ENCODE results near the gene MICU2. TPM values are rescaled to one million over a fixed set of nuclear protein-coding genes. Genes with fewer than 3 reads are reported as not detected.
A peak's percentile ranks its signal among the peaks of the same experiment; 100 is the strongest.

MICU2 gene
- total and polyA plus RNA-seq, 5 donors from 2014 or later = 38.8 to 50.5 (median 45.5) TPM

GRCh38 chr13:21518617-21519144, 85.3 kb downstream of the MICU2 start:
- DNase-seq (no peak), ATAC-seq (ENCODE audit: low read depth in 2 of 2) (no peak)
- H3K9me3 ChIP-seq (ENCODE audit: control insufficient read depth in 2 of 2, low read length in 2 of 2) = no peaks in the 10 kb centered on the region
- H3K4me3 ChIP-seq (ENCODE audit: low read depth, low read length) = no peak overlapping the region
- H3K4me3 Mint-ChIP-seq = no peak overlapping the region
- H3K27ac ChIP-seq (ENCODE audit: insufficient read depth, low read length, poor library complexity, severe bottlenecking) = no peak overlapping the region
- peaks cover 0 to 6% (median 4%) of the 10 kb centered on the region in 4 donors for H3K4me1 Mint-ChIP-seq
- H3K27ac Mint-ChIP-seq = no peak overlapping the region
- H3K9me3 Mint-ChIP-seq = no peaks in the 10 kb centered on the region
- no peaks in the 10 kb centered on the region for H3K27me3 Mint-ChIP-seq
- peaks cover 39% of the 10 kb centered on the region for H3K36me3 ChIP-seq (ENCODE audit: control insufficient read depth, insufficient read depth, low read length)
- H3K36me3 Mint-ChIP-seq = peaks cover 35% of the 10 kb centered on the region
- no peaks in the 10 kb centered on the region for H3K27me3 ChIP-seq (ENCODE audit: control insufficient read depth, insufficient read depth, low read length)
- no peaks in the 10 kb centered on the region for H3K4me1 ChIP-seq (ENCODE audit: control insufficient read depth, insufficient read depth, low read length, poor library complexity, severe bottlenecking)

- Mint-ChIP-seq H3K27ac (no peak overlapping the region), H3K4me3 (no peak overlapping the region), H3K9me3 (no peaks in the 10 kb centered on the region), H3K36me3 (peaks cover 36% of the 10 kb centered on the region), H3K4me1 (peaks cover 0 to 6% (median 4%) of the 10 kb centered on the region in 4 donors), H3K27me3 (no peaks in the 10 kb centered on the region)
- Histone ChIP-seq H3K9me3 (ENCODE audit: control insufficient read depth in 2 of 2, low read length in 2 of 2) (no peaks in the 10 kb centered on the region), H3K36me3 (ENCODE audit: control insufficient read depth, insufficient read depth, low read length) (peaks cover 46% of the 10 kb centered on the region), H3K27me3 (ENCODE audit: control insufficient read depth, insufficient read depth, low read length) (no peaks in the 10 kb centered on the region), H3K4me1 (ENCODE audit: control insufficient read depth, insufficient read depth, low read length, poor library complexity, severe bottlenecking) (no peaks in the 10 kb centered on the region), H3K4me3 (ENCODE audit: low read depth, low read length) (no peak overlapping the region), H3K27ac (ENCODE audit: insufficient read depth, low read length, poor library complexity, severe bottlenecking) (no peak overlapping the region)
- no peak for DNase-seq
- no peak for ATAC-seq (ENCODE audit: low read depth in 2 of 2)
These were observed 86.4 kb downstream of the MICU2 start for GRCh38 chr13:21517576-21517975.

- H3K36me3 Mint-ChIP-seq = peaks cover 37% of the 10 kb centered on the region
- DNase-seq (no peak), ATAC-seq (ENCODE audit: low read depth in 2 of 2) (no peak)
- Histone ChIP-seq H3K9me3 (ENCODE audit: control insufficient read depth in 2 of 2, low read length in 2 of 2) (no peaks in the 10 kb centered on the region), H3K36me3 (ENCODE audit: control insufficient read depth, insufficient read depth, low read length) (peaks cover 44% of the 10 kb centered on the region), H3K4me3 (ENCODE audit: low read depth, low read length) (no peak overlapping the region), H3K4me1 (ENCODE audit: control insufficient read depth, insufficient read depth, low read length, poor library complexity, severe bottlenecking) (no peaks in the 10 kb centered on the region), H3K27ac (ENCODE audit: insufficient read depth, low read length, poor library complexity, severe bottlenecking) (no peak overlapping the region), H3K27me3 (ENCODE audit: control insufficient read depth, insufficient read depth, low read length) (no peaks in the 10 kb centered on the region)
- H3K27me3 Mint-ChIP-seq = no peaks in the 10 kb centered on the region
- H3K9me3 Mint-ChIP-seq = no peaks in the 10 kb centered on the region
- no peak overlapping the region for H3K27ac Mint-ChIP-seq
- H3K4me1 Mint-ChIP-seq = peaks cover 0 to 6% (median 4%) of the 10 kb centered on the region in 4 donors
- no peak overlapping the region for H3K4me3 Mint-ChIP-seq
These were observed 87.2 kb downstream of the MICU2 start for GRCh38 chr13:21516805-21517204.

- ATAC-seq (ENCODE audit: low read depth in 2 of 2) (no peak), DNase-seq (no peak)
- Histone ChIP-seq H3K9me3 (ENCODE audit: control insufficient read depth in 2 of 2, low read length in 2 of 2) (no peaks in the 10 kb centered on the region), H3K36me3 (ENCODE audit: control insufficient read depth, insufficient read depth, low read length) (peaks cover 47% of the 10 kb centered on the region), H3K4me3 (ENCODE audit: low read depth, low read length) (no peak overlapping the region), H3K27ac (ENCODE audit: insufficient read depth, low read length, poor library complexity, severe bottlenecking) (no peak overlapping the region), H3K27me3 (ENCODE audit: control insufficient read depth, insufficient read depth, low read length) (no peaks in the 10 kb centered on the region), H3K4me1 (ENCODE audit: control insufficient read depth, insufficient read depth, low read length, poor library complexity, severe bottlenecking) (no peaks in the 10 kb centered on the region)
- Mint-ChIP-seq H3K27me3 (no peaks in the 10 kb centered on the region), H3K9me3 (peaks cover 0 to 2% (median 0%) of the 10 kb centered on the region in 7 donors), H3K27ac (no peak overlapping the region), H3K4me3 (no peak overlapping the region), H3K4me1 (peaks cover 2 to 9% (median 4%) of the 10 kb centered on the region in 4 donors), H3K36me3 (peaks cover 52% of the 10 kb centered on the region)
These were observed 92.1 kb downstream of the MICU2 start for GRCh38 chr13:21511849-21512248.

GRCh38 chr13:21504379-21504778, 99.6 kb downstream of the MICU2 start:
- ATAC-seq (ENCODE audit: low read depth in 2 of 2) = no peak
- no peak for DNase-seq
- Histone ChIP-seq H3K4me3 (ENCODE audit: low read depth, low read length) (no peak overlapping the region), H3K27ac (ENCODE audit: insufficient read depth, low read length, poor library complexity, severe bottlenecking) (no peak overlapping the region), H3K4me1 (ENCODE audit: control insufficient read depth, insufficient read depth, low read length, poor library complexity, severe bottlenecking) (no peaks in the 10 kb centered on the region), H3K36me3 (ENCODE audit: control insufficient read depth, insufficient read depth, low read length) (peaks cover 50% of the 10 kb centered on the region), H3K27me3 (ENCODE audit: control insufficient read depth, insufficient read depth, low read length) (no peaks in the 10 kb centered on the region), H3K9me3 (ENCODE audit: control insufficient read depth in 2 of 2, low read length in 2 of 2) (no peaks in the 10 kb centered on the region)
- no peaks in the 10 kb centered on the region for H3K27me3 Mint-ChIP-seq
- H3K36me3 Mint-ChIP-seq = peaks cover 60% of the 10 kb centered on the region
- H3K4me3 Mint-ChIP-seq = no peak overlapping the region
- H3K4me1 Mint-ChIP-seq = peaks cover 0 to 10% (median 6%) of the 10 kb centered on the region in 4 donors
- H3K9me3 Mint-ChIP-seq = peaks cover 0 to 2% (median 0%) of the 10 kb centered on the region in 7 donors
- no peak overlapping the region for H3K27ac Mint-ChIP-seq

- Histone ChIP-seq H3K4me3 (ENCODE audit: low read depth, low read length) (no peak overlapping the region), H3K27ac (ENCODE audit: insufficient read depth, low read length, poor library complexity, severe bottlenecking) (no peak overlapping the region), H3K4me1 (ENCODE audit: control insufficient read depth, insufficient read depth, low read length, poor library complexity, severe bottlenecking) (no peaks in the 10 kb centered on the region), H3K27me3 (ENCODE audit: control insufficient read depth, insufficient read depth, low read length) (no peaks in the 10 kb centered on the region), H3K36me3 (ENCODE audit: control insufficient read depth, insufficient read depth, low read length) (peaks cover 46% of the 10 kb centered on the region), H3K9me3 (ENCODE audit: control insufficient read depth in 2 of 2, low read length in 2 of 2) (no peaks in the 10 kb centered on the region)
- no peaks in the 10 kb centered on the region for H3K9me3 Mint-ChIP-seq
- ATAC-seq (ENCODE audit: low read depth in 2 of 2) (no peak), DNase-seq (no peak)
- peaks cover 0 to 10% (median 4%) of the 10 kb centered on the region in 4 donors for H3K4me1 Mint-ChIP-seq
- H3K27ac Mint-ChIP-seq = peak overlapping the region in 1 of 3 donors; percentile 72
- H3K27me3 Mint-ChIP-seq = no peaks in the 10 kb centered on the region
- H3K36me3 Mint-ChIP-seq = peaks cover 58% of the 10 kb centered on the region
- H3K4me3 Mint-ChIP-seq = no peak overlapping the region
These were observed 102.3 kb downstream of the MICU2 start for GRCh38 chr13:21501686-21502085.

- Histone ChIP-seq H3K4me3 (ENCODE audit: low read depth, low read length) (no peak overlapping the region), H3K27me3 (ENCODE audit: control insufficient read depth, insufficient read depth, low read length) (no peaks in the 10 kb centered on the region), H3K9me3 (ENCODE audit: control insufficient read depth in 2 of 2, low read length in 2 of 2) (peaks cover 12 to 16% of the 10 kb centered on the region in 2 experiments), H3K36me3 (ENCODE audit: control insufficient read depth, insufficient read depth, low read length) (peaks cover 10% of the 10 kb centered on the region), H3K4me1 (ENCODE audit: control insufficient read depth, insufficient read depth, low read length, poor library complexity, severe bottlenecking) (no peaks in the 10 kb centered on the region), H3K27ac (ENCODE audit: insufficient read depth, low read length, poor library complexity, severe bottlenecking) (no peak overlapping the region)
- Mint-ChIP-seq H3K4me3 (no peak overlapping the region), H3K27ac (no peak overlapping the region), H3K9me3 (peaks cover 0 to 37% (median 5%) of the 10 kb centered on the region in 7 donors), H3K4me1 (peaks cover 0 to 5% (median 0%) of the 10 kb centered on the region in 4 donors), H3K36me3 (peaks cover 26% of the 10 kb centered on the region), H3K27me3 (peaks cover 5% of the 10 kb centered on the region)
- no peak for DNase-seq
- ATAC-seq (ENCODE audit: low read depth in 2 of 2) = no peak
These were observed 117.6 kb downstream of the MICU2 start for GRCh38 chr13:21486322-21486721.

GRCh38 chr13:21483748-21484147, 120.2 kb downstream of the MICU2 start:
- Mint-ChIP-seq H3K27ac (peak overlapping the region in 1 of 3 donors; percentile 9), H3K9me3 (peaks cover 0 to 27% (median 2%) of the 10 kb centered on the region in 7 donors), H3K4me3 (no peak overlapping the region), H3K4me1 (peaks cover 0 to 7% (median 3%) of the 10 kb centered on the region in 4 donors), H3K36me3 (peaks cover 7% of the 10 kb centered on the region), H3K27me3 (peaks cover 21% of the 10 kb centered on the region)
- H3K4me1 ChIP-seq (ENCODE audit: control insufficient read depth, insufficient read depth, low read length, poor library complexity, severe bottlenecking) = peaks cover 3% of the 10 kb centered on the region
- H3K27ac ChIP-seq (ENCODE audit: insufficient read depth, low read length, poor library complexity, severe bottlenecking) = no peak overlapping the region
- peaks cover 10 to 16% of the 10 kb centered on the region in 2 experiments for H3K9me3 ChIP-seq (ENCODE audit: control insufficient read depth in 2 of 2, low read length in 2 of 2)
- no peak overlapping the region for H3K4me3 ChIP-seq (ENCODE audit: low read depth, low read length)
- ATAC-seq (ENCODE audit: low read depth in 2 of 2) = no peak
- no peak for DNase-seq
- no peaks in the 10 kb centered on the region for H3K36me3 ChIP-seq (ENCODE audit: control insufficient read depth, insufficient read depth, low read length)
- H3K27me3 ChIP-seq (ENCODE audit: control insufficient read depth, insufficient read depth, low read length) = peaks cover 3% of the 10 kb centered on the region

All from CD4-positive, CD25-positive, alpha-beta regulatory T cell (primary cell).